Middle frontal gyrus (tissue), 1 donor: ENCODE measurements around the gene NDUFV3.
A peak's percentile ranks its signal among the peaks of the same experiment; 100 is the strongest.
"Not testable (repeated sequence)": the region's sequence is repeated elsewhere in the genome, so short reads cannot be mapped to it uniquely, and the experiment has no call there.

Experiments
- DNase-seq: peaks from one replicate; pipeline ENCODE4 v3.0.0-alpha.2; 2015; ENCODE audit warnings: low spot score; ENCODE audit errors: extremely low spot score

The NDUFV3 gene

GRCh38 chr21:42855937-42856335, 37.2 kb upstream of the NDUFV3 start:
- no peak for DNase-seq

DNA sequence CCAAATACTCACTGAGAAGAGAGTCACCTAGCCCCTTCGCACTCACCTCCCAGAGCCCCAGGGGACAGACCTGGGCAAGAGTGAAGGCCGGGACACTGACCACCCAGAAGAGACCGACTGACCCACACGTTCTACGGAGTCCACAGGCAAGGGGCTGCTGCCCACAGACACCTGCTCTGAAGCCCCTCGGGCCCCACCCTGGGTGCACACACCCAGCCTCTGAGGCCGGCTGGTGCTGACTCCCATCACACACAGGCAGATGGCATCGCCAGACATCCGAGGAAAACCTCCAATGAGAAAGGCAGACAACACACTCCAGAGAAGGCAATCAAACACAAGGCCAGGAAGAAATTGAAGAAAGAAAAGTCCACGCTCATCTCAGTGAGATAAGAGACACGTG, 35.9 kb upstream of the NDUFV3 start:
- DNase-seq: no peak

- DNase-seq: no peak
Observed at GRCh38 chr21:42858185-42858847, 34.8 kb upstream of the NDUFV3 start.

DNA sequence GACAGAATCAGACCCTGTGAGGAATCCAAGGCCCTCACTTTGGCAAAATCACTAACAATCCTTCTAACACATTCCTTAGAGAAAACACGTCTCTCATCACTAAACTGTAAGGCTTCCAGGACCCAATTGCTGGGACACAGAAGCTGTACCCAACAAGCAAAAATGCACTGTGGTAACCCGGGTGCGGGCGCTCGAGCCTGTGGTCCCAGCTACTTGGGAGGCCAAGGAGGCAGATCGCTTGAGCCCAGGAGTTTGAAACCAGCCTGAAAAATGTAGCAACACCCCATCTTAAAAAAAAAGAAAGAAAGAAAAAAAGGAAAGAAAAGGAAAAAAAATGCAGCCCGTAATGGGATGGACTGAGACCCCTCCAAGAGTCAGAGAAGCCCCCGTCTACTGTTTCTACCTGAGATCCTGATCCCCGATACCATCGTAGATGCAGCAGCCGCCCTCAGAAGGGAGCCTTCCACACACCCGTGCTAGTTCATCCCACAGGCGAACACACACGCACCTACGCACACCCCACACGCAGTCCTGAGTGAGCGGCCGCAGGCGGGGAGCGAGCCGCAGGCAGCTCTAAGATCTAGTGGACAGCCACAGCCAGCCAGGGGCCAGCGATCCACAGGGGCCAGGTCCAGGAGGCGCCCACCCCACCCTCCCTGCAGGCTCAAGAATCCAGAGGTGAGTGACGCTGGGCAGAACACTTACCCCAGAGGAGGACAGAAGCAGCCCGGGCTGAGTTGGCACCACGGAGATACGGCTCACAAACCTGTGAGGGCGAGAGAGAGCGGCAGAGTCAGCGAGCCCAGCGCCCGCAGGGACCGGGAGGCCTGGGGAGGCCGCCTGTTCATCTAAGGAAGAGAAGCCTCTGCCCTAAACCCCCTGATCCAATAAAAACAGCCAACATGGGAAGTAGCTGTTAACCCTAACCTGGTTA, 33.9 kb upstream of the NDUFV3 start:
- no peak for DNase-seq

GRCh38 chr21:42859891-42860230, 33.2 kb upstream of the NDUFV3 start:
- DNase-seq: no peak

- DNase-seq: no peak
Observed at GRCh38 chr21:42860345-42860744, 32.8 kb upstream of the NDUFV3 start.

DNA sequence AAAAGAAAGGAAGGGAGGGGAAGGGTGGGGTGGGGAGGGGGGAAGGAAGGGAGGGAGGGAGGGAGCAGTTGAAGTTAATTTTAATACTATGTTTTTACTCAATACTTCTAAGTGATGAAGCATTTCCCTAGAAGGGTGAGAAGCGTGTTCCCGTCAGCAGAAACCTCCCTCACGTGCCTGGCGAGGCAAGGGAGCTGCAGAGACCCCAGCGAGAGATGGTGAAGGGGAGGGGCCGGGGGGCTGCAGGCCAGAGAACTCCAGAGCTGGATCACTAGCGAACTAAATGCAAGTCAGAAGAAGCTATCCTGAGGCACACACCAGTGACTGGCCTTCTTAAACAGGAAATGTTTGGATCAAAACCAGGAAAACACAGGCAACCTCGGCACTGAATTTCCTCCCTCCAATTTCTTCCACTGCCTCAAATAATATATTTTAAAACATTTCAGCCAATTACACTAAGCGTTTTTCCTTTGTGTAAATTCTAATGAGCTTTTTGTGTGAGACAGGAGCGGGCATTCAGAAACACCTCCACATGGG, 31.7 kb upstream of the NDUFV3 start:
- no peak for DNase-seq

GRCh38 chr21:42861848-42862400, 31.2 kb upstream of the NDUFV3 start:
- no peak for DNase-seq

- no peak for DNase-seq
Observed at GRCh38 chr21:42862774-42863503, 30.2 kb upstream of the NDUFV3 start.

DNA sequence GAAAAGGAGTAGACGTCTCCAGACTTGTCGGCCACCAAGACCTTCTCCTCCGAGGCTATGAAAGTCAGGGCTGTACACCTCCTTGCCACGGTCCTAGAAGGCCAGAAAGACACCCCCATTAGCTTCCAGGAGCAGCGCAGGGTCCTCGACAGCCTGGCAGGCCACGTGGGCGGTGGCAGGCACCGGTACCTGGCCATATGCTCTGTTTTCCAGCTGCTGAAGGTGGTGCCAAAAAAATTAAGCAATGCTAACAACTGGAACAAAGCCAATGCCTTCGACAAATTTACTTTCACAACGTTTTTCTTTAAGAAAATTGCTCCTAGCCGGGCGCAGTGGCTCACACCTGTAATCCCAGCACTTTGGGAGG, 29.6 kb upstream of the NDUFV3 start:
- DNase-seq: no peak

DNA sequence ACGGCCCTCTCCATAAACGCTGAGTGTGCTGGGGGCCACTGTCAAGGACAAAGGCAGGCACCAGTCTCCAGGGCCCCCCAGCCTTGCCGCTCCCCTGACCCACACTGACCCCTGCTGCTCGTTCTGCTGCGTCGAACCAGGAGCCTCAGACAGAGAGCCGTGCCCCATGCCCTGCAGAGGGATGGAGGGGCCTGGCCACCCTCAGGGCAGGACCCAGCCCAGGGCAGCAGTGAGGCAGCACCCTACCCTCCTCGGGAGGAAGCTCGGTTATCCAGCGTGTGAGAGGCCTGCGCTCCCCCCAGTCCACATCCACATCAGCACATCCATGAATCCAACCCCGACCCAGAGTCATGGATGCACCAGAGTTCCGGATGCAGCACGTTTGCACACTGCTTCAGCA, 28.8 kb upstream of the NDUFV3 start:
- DNase-seq: no peak

DNA sequence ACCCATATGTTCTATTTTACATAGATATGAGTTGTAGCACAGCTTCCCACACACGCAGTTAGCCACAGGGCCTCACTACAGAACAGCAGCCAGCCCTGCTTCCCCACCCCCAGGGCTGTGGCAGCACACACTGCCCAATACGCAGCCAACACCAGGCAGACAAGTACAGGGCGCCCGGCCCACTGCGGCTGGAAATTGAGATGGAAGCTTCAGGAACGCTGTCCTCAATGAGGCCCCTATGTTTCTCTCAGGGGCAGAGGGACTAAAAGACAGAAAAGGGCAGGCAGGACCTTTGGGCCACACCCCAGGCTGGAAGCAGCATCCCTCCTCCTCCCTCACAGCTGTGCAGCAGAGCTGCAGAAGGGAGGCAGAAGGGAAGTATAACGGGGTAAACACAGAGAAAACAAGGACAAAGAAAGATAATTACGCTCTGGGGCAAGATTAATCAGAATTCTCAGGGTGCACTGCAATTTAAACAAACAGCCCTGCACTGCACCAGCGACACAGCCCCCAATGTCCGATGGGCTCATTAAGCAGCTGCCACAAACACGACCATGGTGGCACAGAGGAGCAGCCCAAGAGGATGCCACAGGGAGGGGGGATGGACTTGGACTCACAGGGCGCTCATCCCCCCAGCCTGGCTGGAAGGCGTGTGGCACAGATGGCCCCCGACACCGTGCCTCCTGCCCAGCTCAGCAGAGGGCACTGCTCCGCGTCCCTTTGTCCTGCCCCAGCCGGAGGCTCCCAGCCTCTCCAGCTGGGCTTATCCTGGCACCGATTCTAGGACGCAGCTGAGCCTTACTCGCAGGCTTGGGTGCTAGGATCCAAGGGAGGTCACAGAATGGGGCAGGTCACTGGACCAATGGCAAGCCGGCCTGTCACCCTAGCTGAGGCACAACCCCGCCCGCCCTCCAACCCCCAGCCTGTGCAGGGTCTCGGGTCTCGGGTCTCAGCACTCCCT, 28.0 kb upstream of the NDUFV3 start:
- peak; percentile 44 for DNase-seq

GRCh38 chr21:42865776-42866160, 27.3 kb upstream of the NDUFV3 start:
- no peak for DNase-seq

- no peak for DNase-seq
Observed at GRCh38 chr21:42868196-42868595, 24.9 kb upstream of the NDUFV3 start.

DNA sequence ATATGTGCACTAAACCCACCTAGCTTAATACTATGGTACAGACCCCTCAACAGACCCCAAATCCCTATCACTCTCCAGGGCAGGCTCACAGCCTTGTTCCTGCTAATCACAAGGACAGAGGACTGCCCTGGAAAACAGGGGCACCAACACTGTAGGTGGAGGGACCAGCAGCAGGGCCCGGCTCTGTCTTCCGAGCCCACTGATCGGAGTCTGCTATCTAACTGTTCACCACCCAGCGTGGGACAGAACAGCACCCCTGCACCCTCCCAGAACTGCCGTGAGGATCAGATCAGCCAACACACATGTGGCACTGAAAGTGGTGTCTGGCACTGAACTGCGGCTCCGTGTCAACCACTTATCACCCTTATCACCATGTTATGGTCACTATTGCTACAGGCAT, 20.0 kb upstream of the NDUFV3 start:
- no peak for DNase-seq

DNA sequence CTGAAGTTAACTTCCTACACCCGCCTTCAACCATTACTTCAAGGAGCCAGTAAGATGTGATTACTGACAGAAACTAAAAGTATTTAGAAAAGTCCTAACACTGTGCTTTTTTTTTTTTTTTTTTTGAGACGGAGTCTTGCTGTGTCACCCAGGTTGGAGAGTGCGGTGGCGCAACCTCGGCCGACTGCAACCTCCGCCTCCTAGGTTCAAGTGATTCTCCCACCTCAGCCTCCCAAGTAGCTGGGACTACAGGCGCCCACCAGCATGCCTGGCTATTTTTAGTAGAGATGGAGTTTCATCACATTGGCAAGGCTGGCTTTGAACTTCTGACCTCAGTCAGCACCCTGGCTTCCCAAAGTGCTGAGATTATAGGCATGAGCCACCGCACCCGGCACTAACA, 17.3 kb upstream of the NDUFV3 start:
- not testable (repeated sequence) for DNase-seq

- no peak for DNase-seq
Observed at GRCh38 chr21:42878678-42878992, 14.5 kb upstream of the NDUFV3 start.

DNA sequence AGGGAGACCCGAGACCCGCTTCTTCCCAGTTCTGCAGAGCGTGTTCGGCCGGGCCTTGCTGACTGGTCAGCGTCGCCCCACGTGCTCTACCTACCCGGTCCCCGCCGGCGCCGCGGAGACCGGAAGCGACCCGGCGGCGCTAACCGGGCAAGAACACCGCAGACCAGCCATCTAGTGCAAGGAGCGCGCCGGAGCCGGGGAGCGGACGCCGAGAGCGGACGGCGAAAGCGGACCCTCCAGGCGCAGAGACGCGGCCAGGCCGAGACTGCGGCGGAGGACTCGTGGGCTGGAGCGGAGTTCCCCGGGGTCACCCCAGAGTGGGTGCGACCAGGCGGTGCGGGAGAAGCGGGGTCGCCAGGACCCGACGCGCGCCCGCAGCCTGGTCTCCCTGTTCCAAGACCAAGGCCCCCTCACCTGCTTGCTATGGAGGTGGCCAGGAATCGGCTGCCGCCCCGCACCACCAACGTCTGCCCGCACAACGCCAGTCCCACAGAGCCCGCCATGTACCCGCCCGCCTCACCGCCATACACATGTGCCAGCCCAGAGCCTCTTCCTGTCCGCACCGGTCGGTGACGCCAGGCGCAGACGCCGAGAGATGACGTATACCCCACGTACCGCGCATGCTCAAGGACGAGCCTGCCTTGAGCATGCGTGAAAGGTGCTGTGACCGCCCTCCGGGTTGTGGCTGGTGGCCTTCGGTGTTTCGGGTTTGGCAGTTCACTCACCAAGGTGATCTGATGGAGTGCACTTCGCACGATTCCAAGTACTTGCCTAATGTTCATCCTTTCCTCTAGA, 13.9 kb upstream of the NDUFV3 start, which contains the start of gene WDR4:
TSS of gene WDR4 (minus strand) at position 547 of the 795 bp plus-strand sequence. CDS start at position 503, 44 bp downstream.
- peak; percentile 94 for DNase-seq

DNA sequence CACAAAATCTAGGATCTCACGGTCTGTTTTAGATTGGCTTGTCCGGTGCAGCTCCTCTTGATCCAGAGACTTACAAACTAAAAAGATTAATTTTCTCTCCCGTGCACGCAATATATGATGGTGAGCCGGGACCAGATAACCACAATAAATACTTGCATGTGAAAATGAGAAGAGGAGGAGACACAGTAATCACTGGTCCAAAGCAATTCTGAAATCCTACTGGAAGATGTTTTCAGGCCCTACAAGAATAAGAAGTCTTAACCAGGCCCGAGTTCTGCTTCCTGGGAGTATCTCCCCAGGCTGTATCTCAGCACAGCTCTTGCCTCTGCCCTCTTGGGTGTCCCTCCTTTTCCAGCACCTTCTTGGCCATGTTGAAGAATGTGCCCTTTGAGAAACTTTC, 12.8 kb upstream of the NDUFV3 start:
- DNase-seq: no peak

DNA sequence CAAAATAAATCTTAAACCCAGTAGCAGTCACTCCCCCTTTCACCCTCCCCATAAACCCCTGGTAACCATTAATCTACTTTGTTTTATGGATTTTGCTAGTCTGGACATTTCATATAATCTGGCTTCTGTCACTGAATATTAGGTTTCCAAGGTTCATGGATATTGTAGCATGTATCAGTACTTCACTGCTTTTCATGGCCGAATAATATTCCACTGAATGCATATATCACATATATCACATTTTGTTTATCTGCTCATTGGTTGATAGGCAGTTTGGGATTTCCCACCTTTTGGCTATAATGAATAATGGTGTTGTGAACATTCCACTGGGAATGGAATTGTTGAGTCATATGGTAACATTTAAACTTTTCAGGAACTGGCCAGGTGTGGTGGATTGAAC, 9.2 kb upstream of the NDUFV3 start:
- DNase-seq: no peak
